Natural killer cell treated with Interleukin-12 subunit alpha and Interleukin-12 subunit beta and Interleukin-15 and Interleukin-18, amount 100 ng/mL, for 72 hours (primary cell): Measurements from ENCODE around the gene LGALS1. TPM values are rescaled to one million over a fixed set of nuclear protein-coding genes. Genes with fewer than 3 reads are reported as not detected.
A peak's percentile ranks its signal among the peaks of the same experiment; 100 is the strongest.

Source experiments
- ATAC-seq, 2 donors: fragments of 150-1000 bp; cut with Tn5 transposase in 1 of 2; sonication (Bioruptor Pico), chemical (Tn5 transposase) in 1 of 2; 2 replicates each; pipeline ENCODE4 v1.10.0; 2021
- DNase-seq: peaks from one replicate; pipeline ENCODE4 v3.0.0; 2022; ENCODE audit warnings: low spot score
- H3K27ac Mint-ChIP-seq, 2 donors: 1 replicate in 1 of 2; 2 replicates in 1 of 2; pipeline ENCODE4 v1.8.0; 2022; ENCODE audit warnings: mixed read lengths in 2 of 2, mild to moderate bottlenecking in 1 of 2, moderate library complexity in 1 of 2
- H3K27me3 Mint-ChIP-seq, 2 donors: 1 replicate in 1 of 2; 2 replicates in 1 of 2; pipeline ENCODE4 v1.8.0; 2022; ENCODE audit warnings: mixed read lengths in 2 of 2
- H3K36me3 Mint-ChIP-seq: one replicate; pipeline ENCODE4 v1.8.0; 2022; ENCODE audit warnings: mixed read lengths
- H3K4me1 Mint-ChIP-seq, 2 donors: 1 replicate in 1 of 2; 2 replicates in 1 of 2; pipeline ENCODE4 v1.8.0; 2022; ENCODE audit warnings: low read depth in 2 of 2, mixed read lengths in 2 of 2, mild to moderate bottlenecking in 1 of 2
- H3K4me3 Mint-ChIP-seq: one replicate; pipeline ENCODE4 v1.8.0; 2022; ENCODE audit warnings: mixed read lengths
- H3K9me3 Mint-ChIP-seq: 2 replicates; pipeline ENCODE4 v1.8.0; 2022; ENCODE audit warnings: mixed read lengths
- total RNA-seq, 2 donors: library from RNA; stranded (reverse); gene quantifications; one replicate each; pipeline ENCODE4 v1.2.3, GENCODE V29; 2022

LGALS1 gene
- total RNA-seq, 2 donors from 2014 or later = 290 to 675 TPM

DNA sequence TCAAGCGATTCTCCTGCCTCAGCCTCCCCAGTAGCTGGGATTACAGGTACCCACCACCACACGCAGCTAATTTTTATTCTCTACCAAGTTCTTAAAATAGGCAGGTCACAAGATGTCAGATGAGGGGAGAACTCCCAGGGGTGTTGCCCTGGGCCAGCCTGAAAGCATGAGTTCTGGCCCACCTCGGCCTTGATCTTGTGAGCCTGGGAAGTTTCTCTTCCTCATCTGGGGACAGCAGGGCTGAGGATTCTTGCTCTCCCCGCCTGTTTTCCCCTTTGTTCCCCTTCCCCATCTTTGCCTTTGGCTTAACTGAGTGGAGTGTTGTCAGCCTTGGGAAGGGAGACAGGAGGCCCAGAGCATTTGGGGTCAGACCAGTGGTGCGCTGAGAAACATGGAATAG, 13.4 kb upstream of the LGALS1 start:
- Mint-ChIP-seq H3K27ac (peak overlapping the region; percentile 21 to 47), H3K9me3 (no peaks in the 10 kb centered on the region), H3K36me3 (no peaks in the 10 kb centered on the region), H3K4me3 (peak overlapping the region; percentile 15), H3K4me1 (peaks cover 34 to 45% of the 10 kb centered on the region in 2 donors), H3K27me3 (no peaks in the 10 kb centered on the region)
- no peak for DNase-seq
- no peak for ATAC-seq

DNA sequence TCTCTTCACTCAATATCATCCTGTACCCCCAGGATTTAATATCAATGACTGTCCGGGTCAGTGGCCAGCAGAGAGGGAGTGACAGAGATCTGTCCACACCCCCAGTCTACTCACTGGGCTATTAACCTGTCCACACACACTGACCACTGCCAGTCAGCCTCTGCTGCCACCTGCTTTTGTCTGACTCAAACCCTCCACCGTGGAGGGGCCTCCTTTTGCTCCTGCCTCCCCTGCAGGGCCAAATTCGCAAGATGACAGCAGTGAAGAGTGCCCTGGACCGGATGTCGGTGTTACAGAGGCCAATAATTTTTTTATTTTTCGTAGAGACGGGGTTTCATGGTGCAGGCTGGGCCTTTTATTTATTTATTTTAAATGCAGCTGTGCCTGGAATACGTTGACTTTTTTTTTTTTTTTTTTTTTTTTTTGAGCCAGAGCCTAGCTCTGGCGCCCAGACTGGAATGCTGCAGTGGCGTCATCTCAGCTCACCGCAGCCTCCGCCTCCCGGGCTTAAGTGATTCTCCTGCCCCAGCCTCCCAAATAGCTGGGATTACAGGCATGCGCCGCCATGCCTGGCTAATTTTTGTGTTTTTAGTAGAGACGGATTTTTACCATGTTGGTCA, 11.8 kb upstream of the LGALS1 start:
- H3K4me1 Mint-ChIP-seq = peaks cover 27 to 37% of the 10 kb centered on the region in 2 donors
- ATAC-seq = no peak

DNA sequence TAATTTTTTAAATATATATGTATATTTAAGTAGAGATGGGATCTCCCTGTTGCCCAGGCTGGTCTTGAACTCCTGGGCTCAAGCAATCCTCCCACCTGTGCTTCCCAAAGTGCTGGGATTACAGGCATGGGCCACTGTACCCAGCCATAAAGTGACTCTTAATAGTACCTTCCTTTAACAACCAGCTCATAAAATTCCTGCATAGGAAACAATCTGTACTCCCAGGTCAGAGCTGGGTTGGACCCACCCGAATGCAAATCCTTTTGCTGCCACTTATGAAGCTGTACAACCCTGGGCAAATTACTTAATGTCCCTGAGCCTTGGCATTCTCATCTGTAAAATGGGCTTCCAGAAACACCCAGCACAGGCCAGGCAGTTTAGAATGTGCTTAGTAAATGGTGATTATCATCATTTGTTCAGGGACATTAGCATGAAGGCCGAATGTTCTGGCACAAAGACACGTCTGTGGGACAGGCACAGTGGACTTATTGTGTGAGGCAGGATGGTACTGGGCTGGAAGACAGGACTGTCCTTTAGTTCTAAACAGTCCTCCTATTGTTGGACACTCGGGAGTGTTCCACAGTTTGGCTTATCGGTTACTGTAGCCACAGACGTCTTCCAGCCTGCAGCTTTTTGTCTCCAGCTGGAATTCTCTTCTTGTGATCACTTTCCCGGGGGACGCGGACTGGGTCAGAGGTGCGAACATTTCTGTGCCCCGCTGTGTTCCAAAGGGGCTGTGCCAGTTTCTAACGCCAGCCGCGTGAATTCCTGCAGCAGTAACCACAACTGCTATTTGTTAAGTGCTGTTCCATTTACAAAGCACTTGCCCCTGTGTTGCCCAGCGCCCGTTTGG, 11.0 kb upstream of the LGALS1 start:
- Mint-ChIP-seq H3K36me3 (no peaks in the 10 kb centered on the region), H3K4me3 (no peak overlapping the region), H3K4me1 (peaks cover 26 to 33% of the 10 kb centered on the region in 2 donors), H3K27me3 (no peaks in the 10 kb centered on the region), H3K9me3 (no peaks in the 10 kb centered on the region), H3K27ac (no peak overlapping the region)
- no peak for DNase-seq
- no peak for ATAC-seq

More for the DNA sequence above, 11.8 kb upstream of the LGALS1 start:
- Mint-ChIP-seq H3K9me3 (no peaks in the 10 kb centered on the region), H3K4me3 (no peak overlapping the region), H3K27me3 (no peaks in the 10 kb centered on the region), H3K36me3 (no peaks in the 10 kb centered on the region), H3K27ac (no peak overlapping the region)
- no peak for DNase-seq

DNA sequence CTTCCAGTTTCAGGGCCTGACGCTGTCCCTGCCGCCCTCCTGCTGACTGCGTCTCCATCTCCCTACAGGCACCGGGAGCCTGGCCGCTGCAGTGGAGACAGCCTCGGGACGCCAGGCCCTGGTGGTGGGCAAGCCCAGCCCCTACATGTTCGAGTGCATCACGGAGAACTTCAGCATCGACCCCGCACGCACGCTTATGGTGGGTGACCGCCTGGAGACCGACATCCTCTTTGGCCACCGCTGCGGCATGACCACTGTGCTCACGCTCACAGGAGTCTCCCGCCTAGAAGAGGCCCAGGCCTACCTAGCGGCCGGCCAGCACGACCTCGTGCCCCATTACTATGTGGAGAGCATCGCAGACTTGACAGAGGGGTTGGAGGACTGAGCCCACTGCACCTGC, 9.9 kb upstream of the LGALS1 start:
- Mint-ChIP-seq H3K36me3 (no peaks in the 10 kb centered on the region), H3K9me3 (no peaks in the 10 kb centered on the region), H3K27me3 (no peaks in the 10 kb centered on the region), H3K27ac (no peak overlapping the region), H3K4me1 (peaks cover 16 to 23% of the 10 kb centered on the region in 2 donors), H3K4me3 (no peak overlapping the region)
- DNase-seq (no peak), ATAC-seq (no peak)

DNA sequence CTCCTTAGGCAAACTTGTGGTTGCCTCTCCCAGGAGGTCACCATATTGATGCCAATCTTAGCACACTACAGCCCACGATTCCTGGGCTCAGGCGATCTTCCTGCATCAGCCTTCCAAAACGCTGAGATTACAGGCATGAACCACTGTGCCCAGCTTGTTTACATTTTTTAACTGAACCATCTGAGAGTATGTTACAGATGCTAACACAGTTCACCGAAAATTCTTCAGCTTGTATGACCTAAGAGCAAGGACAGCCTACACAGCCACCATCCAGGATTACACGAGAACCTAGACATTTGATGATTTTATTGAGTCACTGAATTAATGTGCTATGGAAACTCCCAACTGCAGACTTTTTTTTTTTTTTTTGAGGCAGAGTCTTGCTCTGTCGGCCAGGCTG, 5.8 kb upstream of the LGALS1 start:
- ATAC-seq = no peak
- no peak overlapping the region for H3K27ac Mint-ChIP-seq
- no peaks in the 10 kb centered on the region for H3K36me3 Mint-ChIP-seq
- no peaks in the 10 kb centered on the region for H3K27me3 Mint-ChIP-seq
- no peaks in the 10 kb centered on the region for H3K9me3 Mint-ChIP-seq
- no peak for DNase-seq
- no peak overlapping the region for H3K4me3 Mint-ChIP-seq
- peaks cover 6 to 15% of the 10 kb centered on the region in 2 donors for H3K4me1 Mint-ChIP-seq

DNA sequence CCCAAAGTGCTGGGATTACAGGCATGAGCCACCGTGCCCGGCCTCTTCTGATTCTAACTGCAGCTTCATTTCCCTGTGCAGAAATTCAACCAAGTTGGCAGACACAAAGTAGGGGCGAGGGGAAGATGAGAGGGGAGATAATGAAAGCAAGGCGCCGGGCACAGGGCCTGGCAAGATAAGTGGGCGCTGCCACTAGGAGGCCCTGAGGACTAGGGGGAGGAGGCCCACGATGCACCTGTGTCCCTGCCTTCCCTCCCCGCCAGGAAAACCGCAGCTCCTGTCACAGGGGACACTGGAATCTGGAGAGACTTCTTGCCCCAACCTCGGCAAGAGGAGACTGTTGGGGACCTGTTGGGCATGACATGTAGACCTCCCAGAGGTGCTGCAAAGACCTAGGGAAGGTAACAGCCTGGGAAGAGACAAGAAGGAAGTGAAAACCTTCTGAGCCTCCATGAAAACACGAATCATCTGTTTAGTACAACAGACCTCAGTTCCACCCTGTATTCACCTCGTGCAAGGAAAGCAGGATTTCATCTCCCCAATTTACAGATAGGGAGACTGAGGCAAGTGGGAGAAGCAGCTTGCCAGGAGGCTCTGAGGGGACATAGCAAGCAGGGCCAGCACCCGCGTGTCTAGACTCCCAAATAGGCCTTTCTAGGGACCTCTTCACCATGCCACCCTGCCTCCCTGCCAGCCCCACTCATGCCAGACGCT, 3.1 kb upstream of the LGALS1 start:
- DNase-seq (no peak), ATAC-seq (no peak)
- Mint-ChIP-seq H3K27me3 (no peaks in the 10 kb centered on the region), H3K4me3 (no peak overlapping the region), H3K36me3 (no peaks in the 10 kb centered on the region), H3K27ac (peak overlapping the region in 1 of 2 donors; percentile 47), H3K9me3 (no peaks in the 10 kb centered on the region), H3K4me1 (peaks cover 21 to 23% of the 10 kb centered on the region in 2 donors)

DNA sequence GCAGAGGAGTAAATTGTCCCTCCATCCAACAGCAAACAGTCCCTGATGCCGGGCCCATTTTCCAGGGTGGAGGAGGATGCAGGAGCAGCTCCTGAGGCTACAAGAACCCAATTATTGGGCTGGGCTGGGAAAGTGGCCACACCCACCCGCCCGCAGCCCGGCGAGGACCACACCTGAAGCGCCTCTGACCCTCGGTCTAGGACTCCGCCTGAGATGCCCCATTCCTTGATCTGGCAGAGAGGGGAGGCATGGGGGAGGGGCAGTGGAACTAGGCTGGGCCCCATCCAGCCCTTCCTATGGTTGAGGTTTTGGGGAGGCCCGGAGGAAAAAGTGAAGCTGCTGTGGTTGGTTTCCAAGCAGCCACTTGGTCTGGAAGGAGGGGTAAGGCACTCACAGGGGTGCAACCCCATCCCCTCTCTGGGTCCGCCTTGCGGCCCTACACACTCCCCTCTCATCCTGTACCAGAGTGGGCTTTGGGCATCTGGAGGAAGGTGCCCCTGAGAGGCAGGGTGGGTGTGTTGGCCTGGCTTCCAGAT, 2.4 kb upstream of the LGALS1 start:
- no peaks in the 10 kb centered on the region for H3K27me3 Mint-ChIP-seq
- no peaks in the 10 kb centered on the region for H3K9me3 Mint-ChIP-seq
- H3K27ac Mint-ChIP-seq = no peak overlapping the region
- H3K36me3 Mint-ChIP-seq = no peaks in the 10 kb centered on the region
- ATAC-seq (no peak), DNase-seq (no peak)
- no peak overlapping the region for H3K4me3 Mint-ChIP-seq
- H3K4me1 Mint-ChIP-seq = peaks cover 25% of the 10 kb centered on the region in 2 donors

DNA sequence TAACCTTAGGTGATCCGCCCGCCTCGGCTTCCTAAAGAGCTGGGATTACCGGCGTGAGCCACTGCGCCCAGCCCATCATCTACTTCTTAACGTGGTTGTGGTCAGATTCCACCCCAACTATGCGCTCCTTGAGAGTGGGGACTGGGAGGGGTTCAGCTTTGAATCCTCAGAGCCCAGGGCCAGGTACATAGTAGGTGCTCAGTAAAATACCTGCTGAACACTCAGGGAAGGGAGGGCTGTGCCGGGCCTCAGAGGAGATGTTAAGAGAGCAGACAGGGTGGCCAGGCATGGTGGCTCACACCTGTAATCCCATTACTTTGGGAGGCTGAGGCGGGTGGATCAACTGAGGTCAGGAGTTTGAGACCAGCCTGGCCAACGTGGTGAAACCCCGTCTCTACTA, 1.2 kb upstream of the LGALS1 start:
- Mint-ChIP-seq H3K36me3 (no peaks in the 10 kb centered on the region), H3K9me3 (no peaks in the 10 kb centered on the region), H3K4me3 (peak overlapping the region; percentile 39), H3K27ac (peak overlapping the region in 1 of 2 donors; percentile 90), H3K4me1 (peaks cover 28% of the 10 kb centered on the region in 2 donors), H3K27me3 (no peaks in the 10 kb centered on the region)
- no peak for ATAC-seq
- no peak for DNase-seq

DNA sequence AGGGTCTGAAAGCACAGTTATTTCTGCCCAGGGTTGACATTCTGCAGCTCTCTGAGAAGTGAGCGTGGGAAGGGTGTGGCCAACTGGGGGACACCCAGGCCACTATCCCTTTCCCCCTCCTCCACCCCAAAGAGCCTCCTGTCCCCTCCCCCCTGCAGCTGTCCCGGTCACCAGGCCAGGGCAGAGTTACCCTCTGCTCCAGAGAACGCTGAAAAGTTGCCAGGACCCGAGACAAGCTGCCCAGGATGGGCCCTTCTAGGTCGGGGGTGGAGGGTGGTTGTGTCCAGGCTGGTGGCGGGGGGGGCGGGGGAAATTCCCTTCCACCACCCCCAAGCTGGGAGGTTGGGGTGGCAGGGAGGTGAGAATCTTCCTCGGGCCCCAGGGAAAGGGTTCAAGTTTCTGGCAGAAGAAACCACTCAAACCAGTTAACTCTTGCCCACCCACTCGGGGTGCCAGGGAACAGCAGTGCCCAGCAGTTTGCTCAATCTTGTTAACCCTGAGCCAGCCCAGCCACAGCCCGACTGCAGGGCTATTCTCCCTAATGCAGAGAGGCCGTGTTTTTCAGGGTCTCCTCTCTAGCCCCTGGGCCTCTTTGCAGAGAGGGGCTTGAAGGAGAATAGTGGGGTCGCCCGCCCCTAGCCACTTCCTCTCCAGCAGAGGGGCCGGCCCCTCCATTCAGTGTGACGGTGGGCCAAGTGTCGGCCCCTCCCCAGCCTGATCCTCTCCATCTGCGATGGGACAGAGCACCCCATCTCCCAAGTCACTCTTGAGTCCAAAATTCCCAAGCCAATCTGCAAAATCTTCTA, 697 bp downstream of the LGALS1 start:
- Mint-ChIP-seq H3K27me3 (no peaks in the 10 kb centered on the region), H3K4me1 (peaks cover 33 to 36% of the 10 kb centered on the region in 2 donors), H3K36me3 (no peaks in the 10 kb centered on the region), H3K4me3 (peak overlapping the region; percentile 97), H3K27ac (peak overlapping the region; percentile 89 to 90), H3K9me3 (no peaks in the 10 kb centered on the region)
- peak; percentile 64 for DNase-seq
- ATAC-seq = peak; percentile 1 to 4

DNA sequence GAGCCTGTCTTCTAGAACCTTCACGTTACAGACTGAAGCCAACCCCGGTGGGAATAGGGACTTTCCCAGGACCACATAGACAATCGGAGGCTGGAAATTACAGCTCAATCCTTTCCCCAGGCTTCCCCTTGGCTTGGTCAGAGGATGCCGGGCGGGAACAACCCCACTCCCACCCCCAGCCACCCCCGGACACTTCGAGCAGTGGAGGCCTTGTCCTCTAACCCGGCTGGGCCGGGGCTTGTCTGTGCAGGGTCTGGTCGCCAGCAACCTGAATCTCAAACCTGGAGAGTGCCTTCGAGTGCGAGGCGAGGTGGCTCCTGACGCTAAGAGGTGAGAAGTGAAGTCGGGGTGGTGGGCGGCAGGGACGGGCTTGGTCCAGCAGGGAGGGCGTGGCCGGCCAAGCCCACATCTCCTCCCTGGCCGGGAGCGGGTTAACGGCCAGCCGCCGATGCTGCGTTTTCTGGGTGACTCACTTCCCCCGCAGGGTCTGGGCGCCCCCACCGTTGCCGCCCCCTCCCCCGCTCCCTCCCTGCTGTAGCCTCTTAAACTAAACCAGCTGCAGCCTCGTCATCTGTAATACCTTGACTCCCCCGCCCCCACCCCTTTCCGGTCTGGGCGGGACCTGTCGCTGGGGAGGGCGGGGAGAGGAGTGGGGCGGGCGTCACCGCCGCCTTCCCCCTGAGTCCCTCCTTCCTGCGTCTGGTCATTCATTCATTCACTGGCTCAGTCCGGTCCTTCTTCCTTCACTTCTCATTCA, 1.5 kb downstream of the LGALS1 start:
- Mint-ChIP-seq H3K27ac (peak overlapping the region; percentile 89 to 90), H3K36me3 (no peaks in the 10 kb centered on the region), H3K4me3 (peak overlapping the region; percentile 97), H3K9me3 (no peaks in the 10 kb centered on the region), H3K4me1 (peaks cover 41 to 42% of the 10 kb centered on the region in 2 donors), H3K27me3 (no peaks in the 10 kb centered on the region)
- ATAC-seq (peak; percentile 89 to 90), DNase-seq (peak; percentile 94)

DNA sequence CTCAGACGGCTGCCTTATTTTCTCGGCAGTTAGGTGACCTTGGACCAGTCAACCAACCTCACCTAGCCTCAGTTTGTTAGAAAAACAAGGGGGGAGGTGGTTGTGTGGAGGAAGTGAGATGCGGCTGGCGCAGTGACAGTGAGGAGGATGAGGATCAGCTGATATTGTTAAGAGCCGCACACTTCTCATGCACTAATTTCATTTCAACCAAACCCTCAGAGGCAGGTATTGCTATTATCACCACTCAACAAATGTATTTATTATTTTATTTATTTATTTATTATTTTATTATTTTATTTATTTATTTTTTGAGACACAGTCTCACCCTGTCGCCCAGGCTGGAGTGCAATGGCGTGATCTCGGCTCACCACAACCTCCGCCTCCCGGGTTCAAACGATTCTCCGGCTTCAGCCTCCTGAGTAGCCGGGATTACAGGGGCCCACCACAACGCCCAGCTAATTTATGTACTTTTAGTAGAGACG, 2.1 kb downstream of the LGALS1 start:
- H3K4me1 Mint-ChIP-seq = peaks cover 36 to 42% of the 10 kb centered on the region in 2 donors
- DNase-seq = no peak
- ATAC-seq = peak in 1 of 2 donors; percentile 10

DNA sequence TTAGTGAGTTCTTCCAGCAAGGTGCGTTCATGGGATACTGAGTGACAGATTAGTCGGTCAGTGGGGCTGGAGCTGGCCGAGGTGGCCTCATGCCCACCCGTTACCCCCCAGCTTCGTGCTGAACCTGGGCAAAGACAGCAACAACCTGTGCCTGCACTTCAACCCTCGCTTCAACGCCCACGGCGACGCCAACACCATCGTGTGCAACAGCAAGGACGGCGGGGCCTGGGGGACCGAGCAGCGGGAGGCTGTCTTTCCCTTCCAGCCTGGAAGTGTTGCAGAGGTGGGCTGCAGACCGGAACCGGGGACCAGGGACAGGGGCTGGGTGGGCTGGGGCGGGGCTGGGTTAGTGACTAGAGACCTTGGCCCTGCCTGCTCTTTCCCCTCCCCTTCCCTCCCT, 2.9 kb downstream of the LGALS1 start:
- H3K4me3 Mint-ChIP-seq = no peak overlapping the region
- H3K36me3 Mint-ChIP-seq = no peaks in the 10 kb centered on the region
- DNase-seq (no peak), ATAC-seq (no peak)
- H3K27me3 Mint-ChIP-seq = no peaks in the 10 kb centered on the region
- peak overlapping the region; percentile 89 to 90 for H3K27ac Mint-ChIP-seq
- peaks cover 35 to 42% of the 10 kb centered on the region in 2 donors for H3K4me1 Mint-ChIP-seq
- no peaks in the 10 kb centered on the region for H3K9me3 Mint-ChIP-seq

More for the DNA sequence above, 2.1 kb downstream of the LGALS1 start:
- Mint-ChIP-seq H3K36me3 (no peaks in the 10 kb centered on the region), H3K27me3 (no peaks in the 10 kb centered on the region), H3K9me3 (no peaks in the 10 kb centered on the region), H3K4me3 (peak overlapping the region; percentile 97), H3K27ac (peak overlapping the region; percentile 89 to 90)
